GM12874 (cell line): ENCODE data around the gene ITPKC.

ENCODE experiments used
- TF ChIP-seq, protein P1 (sequence below): IDR thresholded peaks from 2 replicates; pipeline ENCODE4 v1.5.1; 2011; ENCODE audit warnings: low read depth, mild to moderate bottlenecking, control low read depth, low read length, moderate library complexity; ENCODE audit not compliant: insufficient read depth

The ITPKC gene

DNA sequence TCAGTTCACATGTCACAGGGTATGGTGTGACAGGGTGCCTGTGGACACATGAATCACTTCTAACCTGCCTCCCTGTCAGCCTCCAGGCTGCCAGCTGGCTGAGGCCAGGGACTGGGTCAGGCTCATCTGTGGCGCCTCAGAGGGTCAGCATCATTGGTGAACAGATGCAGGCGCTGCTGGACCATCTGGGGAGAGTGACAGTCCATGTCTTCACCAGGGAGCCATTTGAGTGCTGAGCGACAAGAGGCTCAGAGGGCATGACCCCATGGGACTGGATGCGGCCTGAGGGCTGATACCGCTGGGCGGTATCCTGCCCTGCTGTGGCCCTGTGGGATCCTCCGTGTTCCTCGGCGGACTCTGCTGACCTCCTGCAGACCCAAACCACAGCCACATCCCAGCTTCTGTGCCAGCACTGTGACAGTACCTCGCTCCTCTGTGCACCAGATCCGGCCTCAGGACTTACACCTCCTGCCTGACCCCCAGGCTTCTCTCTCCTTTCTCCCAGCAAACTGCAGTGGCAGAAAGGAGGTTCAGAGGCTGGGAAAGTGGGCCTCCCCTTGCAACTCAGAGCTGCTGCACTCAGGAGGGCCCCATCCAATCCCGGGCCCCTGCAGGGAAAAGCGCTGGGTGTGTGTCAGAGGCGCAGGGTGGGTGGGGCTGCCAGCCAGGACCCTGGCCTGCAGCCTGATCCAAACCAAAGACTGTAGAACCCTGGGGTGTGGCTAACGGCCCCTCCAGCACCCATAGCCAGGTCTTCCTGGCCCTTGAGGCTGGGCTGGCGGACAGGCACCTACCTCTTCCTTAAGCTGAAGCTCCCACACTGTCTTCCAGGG lies 23.2 kb downstream of the ITPKC start:
- TF ChIP-seq, protein P1, sequence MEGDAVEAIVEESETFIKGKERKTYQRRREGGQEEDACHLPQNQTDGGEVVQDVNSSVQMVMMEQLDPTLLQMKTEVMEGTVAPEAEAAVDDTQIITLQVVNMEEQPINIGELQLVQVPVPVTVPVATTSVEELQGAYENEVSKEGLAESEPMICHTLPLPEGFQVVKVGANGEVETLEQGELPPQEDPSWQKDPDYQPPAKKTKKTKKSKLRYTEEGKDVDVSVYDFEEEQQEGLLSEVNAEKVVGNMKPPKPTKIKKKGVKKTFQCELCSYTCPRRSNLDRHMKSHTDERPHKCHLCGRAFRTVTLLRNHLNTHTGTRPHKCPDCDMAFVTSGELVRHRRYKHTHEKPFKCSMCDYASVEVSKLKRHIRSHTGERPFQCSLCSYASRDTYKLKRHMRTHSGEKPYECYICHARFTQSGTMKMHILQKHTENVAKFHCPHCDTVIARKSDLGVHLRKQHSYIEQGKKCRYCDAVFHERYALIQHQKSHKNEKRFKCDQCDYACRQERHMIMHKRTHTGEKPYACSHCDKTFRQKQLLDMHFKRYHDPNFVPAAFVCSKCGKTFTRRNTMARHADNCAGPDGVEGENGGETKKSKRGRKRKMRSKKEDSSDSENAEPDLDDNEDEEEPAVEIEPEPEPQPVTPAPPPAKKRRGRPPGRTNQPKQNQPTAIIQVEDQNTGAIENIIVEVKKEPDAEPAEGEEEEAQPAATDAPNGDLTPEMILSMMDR = no peak

DNA sequence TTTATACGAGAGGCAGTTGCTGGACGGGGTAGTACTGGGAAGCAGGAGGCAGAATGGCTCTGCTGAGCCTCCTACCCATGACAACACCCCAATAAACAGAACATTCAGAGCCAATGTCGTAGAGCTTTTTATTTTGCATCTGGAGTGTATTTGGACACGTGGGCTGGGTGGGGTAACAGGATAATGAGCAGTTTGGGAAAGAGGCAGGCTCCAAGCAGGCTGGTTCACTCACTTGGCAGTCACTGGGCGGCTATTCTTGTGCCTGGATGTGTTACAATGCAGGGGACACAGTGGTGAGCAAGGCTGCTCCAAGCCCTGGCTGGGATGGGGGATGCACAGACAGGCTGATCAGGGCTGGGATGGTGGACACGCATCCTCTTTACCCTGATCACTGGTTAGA lies 23.8 kb downstream of the ITPKC start:
- TF ChIP-seq, protein P1 = no peak

DNA sequence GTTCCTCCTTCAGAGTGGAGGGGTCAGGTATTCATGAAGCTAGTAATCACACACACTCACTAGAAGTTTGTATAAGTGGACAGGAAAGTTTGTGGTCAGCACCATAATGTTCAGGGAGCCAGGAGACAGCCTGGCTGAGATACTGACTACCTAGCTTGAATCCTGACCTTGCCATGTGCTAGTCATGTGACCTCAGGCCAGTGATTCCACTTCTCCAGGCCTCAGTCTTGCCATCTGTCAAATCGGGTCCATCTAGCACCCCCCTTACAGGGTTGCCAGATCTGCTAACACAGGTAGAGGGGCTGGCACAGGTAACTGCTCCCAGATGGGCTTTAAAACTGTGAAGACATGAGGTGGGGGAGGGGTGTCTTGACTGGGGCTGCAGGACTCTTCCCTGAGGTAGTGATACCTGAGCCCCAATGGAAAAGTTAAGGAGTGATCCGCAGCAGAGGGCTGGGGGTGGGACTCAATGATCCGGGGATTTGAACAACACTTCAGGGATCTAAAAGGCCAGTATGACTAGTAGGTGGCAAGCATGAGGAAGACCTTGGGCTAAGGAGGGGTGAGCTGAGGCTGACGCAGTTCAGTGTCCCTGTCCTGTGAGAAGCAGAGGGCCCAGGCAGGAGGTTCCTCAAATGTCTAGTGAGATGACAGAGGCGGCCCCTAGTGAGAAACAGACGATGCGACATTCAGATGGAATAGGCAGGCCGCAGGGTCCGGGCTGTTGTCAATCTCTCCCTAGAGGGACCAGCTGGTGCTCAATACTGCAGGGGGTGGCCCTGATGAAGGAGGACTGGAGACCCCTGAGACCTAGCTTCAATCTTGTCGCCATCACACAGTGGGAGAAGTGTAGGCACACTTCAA lies 24.8 kb downstream of the ITPKC start:
- TF ChIP-seq, protein P1 = no peak

DNA sequence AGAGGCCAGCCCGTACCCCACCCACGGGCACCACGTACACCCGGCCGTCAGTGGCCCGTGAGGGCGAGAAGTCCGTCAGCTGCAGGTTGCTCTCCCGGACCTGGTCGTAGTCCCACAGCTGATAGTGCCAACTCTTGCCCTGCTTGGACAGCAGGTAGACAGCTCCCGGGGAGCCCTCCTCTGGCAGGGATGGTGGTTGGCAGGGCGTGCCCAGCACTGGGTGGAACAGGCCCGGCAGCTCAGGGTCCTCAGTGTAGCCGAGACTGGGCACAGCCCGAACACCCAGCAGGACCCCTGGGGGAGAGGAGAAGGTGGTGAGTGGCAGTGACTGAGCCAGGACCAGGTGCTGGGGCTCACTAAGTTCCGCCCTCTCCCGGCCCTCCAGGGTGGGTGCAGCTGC lies 25.6 kb downstream of the ITPKC start:
- TF ChIP-seq, protein P1 = no peak

DNA sequence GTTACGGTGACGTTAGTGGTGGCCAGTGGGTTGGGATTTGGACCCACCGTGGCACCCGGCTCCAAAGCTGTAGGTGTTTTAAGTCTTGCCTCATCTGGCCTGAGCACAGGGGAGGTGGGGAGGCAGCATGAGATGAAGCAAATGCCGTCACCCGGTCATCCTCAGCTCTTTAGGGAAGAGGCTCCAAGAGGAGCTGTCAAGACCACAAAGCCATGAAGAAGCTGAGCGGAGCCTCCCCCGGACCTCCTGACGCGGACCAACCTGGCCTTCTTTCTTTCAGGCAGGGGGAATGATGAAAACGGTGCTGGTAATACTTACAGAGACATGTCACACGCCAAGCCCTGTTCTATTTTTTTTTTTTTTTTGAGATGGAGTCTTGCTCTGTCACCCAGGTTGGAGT lies 26.0 kb downstream of the ITPKC start:
- TF ChIP-seq, protein P1 = no peak

DNA sequence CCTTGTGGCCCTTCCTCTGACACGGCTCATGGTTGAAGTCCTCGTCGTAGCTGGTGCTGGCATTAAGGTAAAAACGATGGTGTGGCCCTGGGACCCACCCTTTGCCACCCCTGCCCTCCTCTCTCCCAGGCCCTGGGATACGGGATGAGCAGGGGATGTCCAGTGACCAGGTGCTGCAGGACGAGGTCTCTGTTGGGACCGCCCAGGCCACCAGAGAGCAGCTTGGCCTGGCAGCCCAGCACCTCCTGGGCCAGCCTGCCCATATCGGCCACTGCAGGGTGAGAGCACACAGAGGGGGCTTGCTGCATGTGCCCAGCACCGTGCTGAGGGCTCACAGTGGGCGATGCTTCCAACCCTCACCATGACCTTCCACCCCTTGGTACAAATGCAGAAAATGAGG lies 27.0 kb downstream of the ITPKC start:
- TF ChIP-seq, protein P1 = no peak
